IMR-90 (cell line): ENCODE measurements around the gene FATE1. TPM values are rescaled to one million over a fixed set of nuclear protein-coding genes. Genes with fewer than 3 reads are reported as not detected.

ENCODE experiments used
- ATAC-seq: fragments of 200-7000 bp; cut with Tn5 transposase; 2 replicates; pipeline ENCODE4 v1.9.1; 2020; ENCODE audit warnings: low read depth, mild to moderate bottlenecking, moderate library complexity
- BruUV-seq: library from RNA; stranded (reverse); fragments of 400-500 nt; replicated peaks from 2 replicates; lab custom pipeline; 2021; lab: Mats Ljungman, UMichigan
- CTCF ChIA-PET: fragments of 300-600 bp; formaldehyde crosslinking; extraction: SDS; loops from one replicate; lab custom pipeline; 2021; ENCODE audit warnings: antibody characterized with exemption; lab: Yijun Ruan, JAX
- POLR2A ChIA-PET: fragments of 300-600 bp; sonication (Branson Sonifier 250); formaldehyde crosslinking; loops from one replicate; lab custom pipeline; 2022; ENCODE audit warnings: antibody characterized with exemption; ENCODE audit not compliant: unreplicated experiment; lab: Charles Lee
- DNase-seq: peaks from one replicate; pipeline ENCODE4 v3.0.0; 2013
- H2AFZ ChIP-seq: replicated peaks from 2 replicates; pipeline ENCODE3; 2013; ENCODE audit warnings: low read length, mild to moderate bottlenecking; ENCODE audit not compliant: poor library complexity
- H2AK5ac ChIP-seq: 2 replicates; pipeline ENCODE4 v1.6.1; 2013; ENCODE audit warnings: low read depth, low read length, inconsistent platforms
- H2AK9ac ChIP-seq: replicated peaks from 2 replicates; pipeline ENCODE3; 2013; ENCODE audit warnings: mild to moderate bottlenecking, low read depth, low read length, moderate library complexity; ENCODE audit not compliant: poor library complexity
- H2BK120ac ChIP-seq: 2 replicates; pipeline ENCODE4 v1.6.1; 2013; ENCODE audit warnings: low read depth, low read length, inconsistent platforms
- H2BK15ac ChIP-seq: 3 replicates; pipeline ENCODE4 v1.6.1; 2013; ENCODE audit warnings: low read depth, low read length, inconsistent platforms
- H2BK20ac ChIP-seq: 2 replicates; pipeline ENCODE4 v1.6.1; 2013; ENCODE audit warnings: low read depth, mild to moderate bottlenecking, inconsistent platforms, low read length, moderate library complexity
- H2BK5ac ChIP-seq: 2 replicates; pipeline ENCODE4 v1.6.1; 2013; ENCODE audit warnings: mild to moderate bottlenecking, low read depth, low read length, inconsistent platforms; ENCODE audit not compliant: poor library complexity, severe bottlenecking
- H3K14ac ChIP-seq: replicated peaks from 2 replicates; pipeline ENCODE4 v1.6.1; 2013; ENCODE audit warnings: low read depth, low read length, inconsistent platforms
- H3K18ac ChIP-seq: 2 replicates; pipeline ENCODE4 v1.6.1; 2013; ENCODE audit warnings: low read depth, low read length, control low read depth
- H3K23ac ChIP-seq: 2 replicates; pipeline ENCODE4 v1.6.1; 2013; ENCODE audit warnings: low read depth, low read length, inconsistent platforms
- H3K27ac ChIP-seq: 2 replicates; pipeline ENCODE4 v1.5.1; 2013; ENCODE audit warnings: mild to moderate bottlenecking, control low read depth, low read length; ENCODE audit not compliant: insufficient read depth
- H3K27me3 ChIP-seq: 2 replicates; pipeline ENCODE4 v1.6.1; 2013; ENCODE audit warnings: low read length; ENCODE audit not compliant: control insufficient read depth, insufficient read depth
- H3K36me3 ChIP-seq: 2 replicates; pipeline ENCODE4 v1.6.1; 2013; ENCODE audit warnings: low read length, mixed read lengths; ENCODE audit not compliant: control insufficient read depth, insufficient read depth
- H3K4ac ChIP-seq: 2 replicates; pipeline ENCODE4 v1.6.1; 2013; ENCODE audit warnings: low read depth, low read length, inconsistent platforms
- H3K4me1 ChIP-seq: 2 replicates; pipeline ENCODE4 v1.6.1; 2013; ENCODE audit warnings: low read length, mixed read lengths; ENCODE audit not compliant: control insufficient read depth, insufficient read depth
- H3K4me2 ChIP-seq: 2 replicates; pipeline ENCODE4 v1.6.1; 2013; ENCODE audit warnings: low read depth, mild to moderate bottlenecking, control low read depth, low read length, moderate library complexity
- H3K4me3 ChIP-seq: 2 replicates; pipeline ENCODE4 v1.5.1; 2013; ENCODE audit warnings: low read depth, mild to moderate bottlenecking, control low read depth, low read length, moderate library complexity; ENCODE audit not compliant: insufficient read depth
- H3K56ac ChIP-seq: 2 replicates; pipeline ENCODE4 v1.6.1; 2013; ENCODE audit warnings: low read length, inconsistent platforms; ENCODE audit not compliant: insufficient read depth; ENCODE audit errors: extremely low read depth
- H3K79me1 ChIP-seq, 2 experiments: 2 replicates each; pipeline ENCODE4 v1.6.1; 2013; ENCODE audit warnings: low read length in 2 of 2, inconsistent platforms in 1 of 2, low read depth in 1 of 2
- H3K9ac ChIP-seq: 2 replicates; pipeline ENCODE4 v1.6.1; 2013; ENCODE audit warnings: low read depth, low read length, control low read depth
- H3K9me1 ChIP-seq: 2 replicates; pipeline ENCODE4 v1.6.1; 2013; ENCODE audit warnings: low read length, inconsistent platforms; ENCODE audit not compliant: insufficient read depth
- H3K9me3 ChIP-seq: 2 replicates; pipeline ENCODE4 v1.6.1; 2013; ENCODE audit warnings: low read length; ENCODE audit not compliant: control insufficient read depth, insufficient read depth
- H4K20me1 ChIP-seq: 2 replicates; pipeline ENCODE4 v1.6.1; 2013; ENCODE audit warnings: low read length, inconsistent platforms; ENCODE audit not compliant: insufficient read depth
- H4K5ac ChIP-seq: 2 replicates; pipeline ENCODE4 v1.6.1; 2013; ENCODE audit warnings: mild to moderate bottlenecking, low read depth, low read length, control low read depth
- H4K8ac ChIP-seq, 2 experiments: 2 replicates each; pipeline ENCODE4 v1.6.1; 2013; ENCODE audit warnings: low read depth in 2 of 2, low read length in 2 of 2, control low read depth in 1 of 2, inconsistent platforms in 1 of 2
- H4K91ac ChIP-seq: 2 replicates; pipeline ENCODE4 v1.6.1; 2013; ENCODE audit warnings: low read depth, low read length, inconsistent platforms; ENCODE audit not compliant: insufficient read depth
- NFE2L2 ChIP-seq: fragments of 150-350 bp; IDR thresholded peaks from 2 replicates; pipeline ENCODE4 v1.6.1; 2016; ENCODE audit warnings: low read depth, mild to moderate bottlenecking, low read length
- WGBS, 2 experiments: methylation state at CpG; one replicate each; pipeline versions ENCODE4 v1.1.5 to v1.1.7; 2013; ENCODE audit warnings: missing lambda C conversion rate in 2 of 2; ENCODE audit not compliant: insufficient read length in 1 of 2; ENCODE audit errors: extremely low coverage in 2 of 2; 5-methylcytosine and 5-hydroxymethylcytosine counted together
- dilution Hi-C: fragments of 300-500 bp; cut with HindIII; formaldehyde crosslinking; loops from one replicate; pipeline ENCODE4 v1.14.3; 2018; ENCODE audit warnings: low sequenced_read_pairs; ENCODE audit not compliant: unreplicated experiment
- in situ Hi-C: fragments of 300-500 bp; cut with MboI; formaldehyde crosslinking; loops from 3 replicates; pipeline ENCODE4 v1.14.3; 2019; ENCODE audit warnings: low sequenced_read_pairs, inconsistent platforms, mixed read lengths
- intact Hi-C: fragments of 100-400 bp; cut with micrococcal nuclease; formaldehyde crosslinking; loops from 2 replicates; pipeline ENCODE4 v1.10.0; 2022
- polyA plus RNA-seq, 3 experiments: library from polyadenylated mRNA; depleted of rRNA; stranded (reverse); fragments of >200 nt; gene quantifications; 2 replicates each; pipeline ENCODE4 v1.2.3, GENCODE V29; 2012; ENCODE audit warnings: low replicate concordance in 1 of 3
- total RNA-seq: library from RNA; depleted of rRNA; stranded (reverse); fragments of >200 nt; gene quantifications from 2 replicates; pipeline ENCODE4 v1.2.3, GENCODE V29; 2012

The FATE1 gene
- total and polyA plus RNA-seq, 2 of the 4 experiments (the other 2 are of a cell fraction) = not detected

GRCh38 chrX:151676196-151676595 lies 39.6 kb upstream of the FATE1 start:
- no peak for TF ChIP-seq NFE2L2
- in situ Hi-C loops = loop anchor here (25.0 kb wide), 1 partner anchor 514 kb away; no protein-coding TSS in a partner anchor

More at GRCh38 chrX:151676196-151676595, 39.6 kb upstream of the FATE1 start:
- Histone ChIP-seq H4K5ac (no peak overlapping the region), H3K36me3 (no peaks in the 10 kb centered on the region), H3K9me1 (no peaks in the 10 kb centered on the region), H3K4ac (no peak overlapping the region), H3K79me1 (no peaks in the 10 kb centered on the region), H2AFZ (no peak overlapping the region), H3K4me2 (no peak overlapping the region), H2BK120ac (no peak overlapping the region), H2AK9ac (no peak overlapping the region), H4K91ac (no peak overlapping the region), H3K18ac (no peak overlapping the region), H2BK15ac (no peak overlapping the region), H3K4me3 (no peak overlapping the region), H3K14ac (no peak overlapping the region), H3K4me1 (no peaks in the 10 kb centered on the region), H2AK5ac (no peak overlapping the region), H3K27ac (no peak overlapping the region), H3K23ac (no peak overlapping the region), H3K56ac (no peak overlapping the region), H2BK5ac (no peak overlapping the region), H4K8ac (no peak overlapping the region), H2BK20ac (no peak overlapping the region), H3K9me3 (peaks cover 11% of the 10 kb centered on the region; the same call in 1 of the 2 replicates), H4K20me1 (no peaks in the 10 kb centered on the region), H3K27me3 (no peaks in the 10 kb centered on the region), H3K9ac (no peak overlapping the region)
- DNase-seq = no peak
- intact Hi-C loops = no loop called here
- no CpG with 5 or more reads among the region's 4 CpGs for WGBS, 2 experiments
- no peak for ATAC-seq
- dilution Hi-C loops = no loop called here
- CTCF ChIA-PET = no interaction called here
- POLR2A ChIA-PET = no interaction called here
- BruUV-seq = no TSS peak
